Sigmoid colon (tissue), 3 donors: Measurements from ENCODE around the gene EVA1C.

Experiments
- CTCF ChIP-seq, 4 experiments: fragments of 450-650 bp in 3 of 4; fragments of 200-600 bp in 1 of 4; IDR thresholded peaks; one replicate each; pipeline ENCODE4 v1.5.1; 2016 to 2019; ENCODE audit warnings: antibody characterized with exemption in 4 of 4, mild to moderate bottlenecking in 3 of 4, moderate library complexity in 2 of 4
- POLR2A ChIP-seq, 2 donors: fragments of 450-650 bp; IDR thresholded peaks; one replicate each; pipeline ENCODE4 v1.6.1; 2016; ENCODE audit warnings: antibody characterized with exemption in 2 of 2, mild to moderate bottlenecking in 2 of 2, moderate library complexity in 2 of 2

- TF ChIP-seq CTCF (IDR thresholded peaks at IDR 0.05), result no peak
- TF ChIP-seq POLR2A (IDR thresholded peaks at IDR 0.05), result peak; percentile 75 to 78
Measured at GRCh38 chr21:32411350-32412161, 950 bp upstream of the EVA1C start.
